NOMO-1 (cell line): ENCODE data around the gene RIPOR3.
"Not testable (repeated sequence)": the region's sequence is repeated elsewhere in the genome, so short reads cannot be mapped to it uniquely, and the experiment has no call there.

Source experiments
- DNase-seq, 2 experiments: peaks; one replicate each; lab custom pipeline; 2025; ENCODE audit not compliant: unreplicated experiment in 2 of 2; lab: John Stamatoyannopoulos, UW

The RIPOR3 gene

GRCh38 chr20:50704514-50704913, 13.2 kb upstream of the RIPOR3 start:
- no peak for DNase-seq

GRCh38 chr20:50703651-50704438, 12.5 kb upstream of the RIPOR3 start:
- DNase-seq = not testable (repeated sequence)

GRCh38 chr20:50701041-50701963, 10.0 kb upstream of the RIPOR3 start:
- DNase-seq = no peak

- DNase-seq = no peak
Observed at GRCh38 chr20:50699688-50700087, 8.3 kb upstream of the RIPOR3 start.

- not testable (repeated sequence) for DNase-seq
Observed at GRCh38 chr20:50698255-50698654, 6.9 kb upstream of the RIPOR3 start.

GRCh38 chr20:50695135-50695872, 4.0 kb upstream of the RIPOR3 start:
- no peak for DNase-seq

GRCh38 chr20:50694379-50695134, 3.2 kb upstream of the RIPOR3 start:
- no peak for DNase-seq

- DNase-seq = no peak
Observed at GRCh38 chr20:50693001-50693400, 1.7 kb upstream of the RIPOR3 start.

- no peak for DNase-seq
Observed at GRCh38 chr20:50692552-50692933, 1.2 kb upstream of the RIPOR3 start.

- DNase-seq = no peak
Observed at GRCh38 chr20:50691573-50692551, 520 bp upstream of the RIPOR3 start.

GRCh38 chr20:50689864-50690649, 1.3 kb downstream of the RIPOR3 start:
- no peak for DNase-seq

GRCh38 chr20:50688256-50688975, 2.9 kb downstream of the RIPOR3 start:
- DNase-seq = no peak

GRCh38 chr20:50686821-50687220, 4.5 kb downstream of the RIPOR3 start:
- no peak for DNase-seq

- DNase-seq = no peak
Observed at GRCh38 chr20:50683570-50683969, 7.8 kb downstream of the RIPOR3 start.

GRCh38 chr20:50682947-50683530, 8.3 kb downstream of the RIPOR3 start:
- DNase-seq = no peak

GRCh38 chr20:50682065-50682464, 9.3 kb downstream of the RIPOR3 start:
- no peak for DNase-seq

GRCh38 chr20:50681359-50682064, 9.8 kb downstream of the RIPOR3 start:
- DNase-seq = no peak
